Small intestine (tissue), 7 donors: ENCODE measurements around the gene PCBP3. TPM values are rescaled to one million over a fixed set of nuclear protein-coding genes. Genes with fewer than 3 reads are reported as not detected.

Source experiments
- DNase-seq, 2 donors: peaks; one replicate each; pipeline versions ENCODE4 v3.0.0 to v3.0.0-alpha.2; 2013
- FAIRE-seq: peaks from 2 replicates; lab custom pipeline; 2012; peaks lifted over from hg19 to GRCh38; lab: Jason Lieb, UNC
- H3K27ac ChIP-seq, 3 donors: one replicate each; pipeline ENCODE4 v1.5.1; 2013; ENCODE audit warnings: low read length in 2 of 3, mild to moderate bottlenecking in 2 of 3, control low read depth in 1 of 3, inconsistent platforms in 1 of 3, low read depth in 1 of 3, moderate library complexity in 1 of 3
- H3K27me3 ChIP-seq, 3 donors: one replicate each; pipeline ENCODE4 v1.6.1; 2013; ENCODE audit warnings: low read length in 3 of 3, inconsistent platforms in 1 of 3; ENCODE audit not compliant: control insufficient read depth in 3 of 3, insufficient read depth in 3 of 3
- H3K36me3 ChIP-seq, 3 donors: one replicate each; pipeline ENCODE4 v1.6.1; 2013; ENCODE audit warnings: low read length in 3 of 3, inconsistent platforms in 1 of 3, low read depth in 1 of 3, mild to moderate bottlenecking in 1 of 3, moderate library complexity in 1 of 3; ENCODE audit not compliant: control insufficient read depth in 3 of 3, insufficient read depth in 2 of 3
- H3K4me1 ChIP-seq, 3 donors: one replicate each; pipeline ENCODE4 v1.6.1; 2013; ENCODE audit warnings: low read length in 2 of 3, inconsistent platforms in 1 of 3, low read depth in 1 of 3, mild to moderate bottlenecking in 1 of 3, moderate library complexity in 1 of 3; ENCODE audit not compliant: control insufficient read depth in 3 of 3, insufficient read depth in 2 of 3
- H3K4me3 ChIP-seq, 3 donors: one replicate each; pipeline ENCODE4 v1.5.1; 2013; ENCODE audit warnings: low read length in 3 of 3, control low read depth in 1 of 3, inconsistent platforms in 1 of 3, low read depth in 1 of 3, mild to moderate bottlenecking in 1 of 3, moderate library complexity in 1 of 3
- H3K9me3 ChIP-seq, 2 donors: one replicate each; pipeline ENCODE4 v1.6.1; 2013; ENCODE audit warnings: low read depth in 1 of 2, low read length in 1 of 2; ENCODE audit not compliant: control insufficient read depth in 2 of 2, insufficient read depth in 1 of 2
- WGBS, 3 donors: extraction: QIAGEN DNeasy Blood & Tissue Kit; methylation state at CpG; one replicate each; pipeline ENCODE4 v1.1.7; 2013; 5-methylcytosine and 5-hydroxymethylcytosine counted together
- polyA plus RNA-seq, 4 donors: library from polyadenylated mRNA; stranded (reverse) in 3 of 4; unstranded in 1 of 4; fragments of 200-250 nt in 3 of 4; fragments of 120-200 nt in 1 of 4; gene quantifications; one replicate each; pipeline versions ENCODE4 v1.2.1 to v1.2.3, GENCODE V29; 2013
- donor health status: healthy with polysubstance abuse.
- donor health status: control.
- donor health status: control.
- donor health status: Bipolar disorder and iron deficiency.
- donor health status: healthy.

The PCBP3 gene
- polyA plus RNA-seq, 4 donors: 0.81 to 8.2 (median 1.0) TPM; not detected in 1

GRCh38 chr21:45821315-45821962 lies 177.9 kb downstream of the PCBP3 start:
- Histone ChIP-seq H3K27ac (no peak overlapping the region), H3K27me3 (peaks cover 0 to 3% (median 0%) of the 10 kb centered on the region in 3 donors), H3K36me3 (no peaks in the 10 kb centered on the region), H3K4me3 (no peak overlapping the region), H3K9me3 (no peaks in the 10 kb centered on the region), H3K4me1 (peaks cover 0 to 6% (median 0%) of the 10 kb centered on the region in 3 donors)
- no peak for FAIRE-seq
- no peak for DNase-seq
- 65 to 74% (median 66%) methylated on average over 16 of the region's 16 CpGs for WGBS, 3 donors

- Histone ChIP-seq H3K4me3 (no peak overlapping the region), H3K36me3 (no peaks in the 10 kb centered on the region), H3K4me1 (peaks cover 0 to 6% (median 0%) of the 10 kb centered on the region in 3 donors), H3K27ac (no peak overlapping the region), H3K27me3 (peaks cover 0 to 3% (median 0%) of the 10 kb centered on the region in 3 donors), H3K9me3 (no peaks in the 10 kb centered on the region)
- no peak for DNase-seq
- no peak for FAIRE-seq
- WGBS, 3 donors: 72 to 77% (median 74%) methylated on average over 9 of the region's 9 CpGs
Measured at GRCh38 chr21:45821998-45822397, 178.5 kb downstream of the PCBP3 start.

- no peak for DNase-seq
Measured at GRCh38 chr21:45822429-45823099, 179.0 kb downstream of the PCBP3 start.

GRCh38 chr21:45823100-45823681 lies 179.7 kb downstream of the PCBP3 start:
- FAIRE-seq: no peak
- Histone ChIP-seq H3K4me1 (peaks cover 0 to 6% (median 0%) of the 10 kb centered on the region in 3 donors), H3K4me3 (no peak overlapping the region), H3K27me3 (peaks cover 0 to 3% (median 0%) of the 10 kb centered on the region in 3 donors), H3K9me3 (no peaks in the 10 kb centered on the region), H3K27ac (no peak overlapping the region), H3K36me3 (no peaks in the 10 kb centered on the region)
- no peak for DNase-seq
- WGBS, 3 donors: 80 to 86% (median 80%) methylated on average over 16 of the region's 16 CpGs

More at GRCh38 chr21:45822429-45823099, 179.0 kb downstream of the PCBP3 start:
- peaks cover 0 to 3% (median 0%) of the 10 kb centered on the region in 3 donors for H3K27me3 ChIP-seq
- H3K9me3 ChIP-seq: no peaks in the 10 kb centered on the region
- H3K4me1 ChIP-seq: peaks cover 0 to 6% (median 0%) of the 10 kb centered on the region in 3 donors
- no peak for FAIRE-seq
- no peak overlapping the region for H3K27ac ChIP-seq
- no peak overlapping the region for H3K4me3 ChIP-seq
- WGBS, 3 donors: 59 to 78% (median 70%) methylated on average over 9 of the region's 9 CpGs
- H3K36me3 ChIP-seq: no peaks in the 10 kb centered on the region

GRCh38 chr21:45824546-45825215 lies 181.2 kb downstream of the PCBP3 start:
- Histone ChIP-seq H3K4me3 (no peak overlapping the region), H3K4me1 (peaks cover 0 to 6% (median 0%) of the 10 kb centered on the region in 3 donors), H3K27ac (no peak overlapping the region), H3K27me3 (peaks cover 0 to 3% (median 0%) of the 10 kb centered on the region in 3 donors), H3K9me3 (no peaks in the 10 kb centered on the region), H3K36me3 (no peaks in the 10 kb centered on the region)
- 76 to 80% (median 79%) methylated on average over 8 of the region's 8 CpGs for WGBS, 3 donors
- FAIRE-seq: no peak
- DNase-seq: no peak

GRCh38 chr21:45825219-45825618 lies 181.7 kb downstream of the PCBP3 start:
- H3K36me3 ChIP-seq: no peaks in the 10 kb centered on the region
- H3K4me1 ChIP-seq: peaks cover 0 to 2% (median 2%) of the 10 kb centered on the region in 3 donors
- DNase-seq: no peak
- no peaks in the 10 kb centered on the region for H3K9me3 ChIP-seq
- H3K27ac ChIP-seq: no peak overlapping the region
- FAIRE-seq: no peak
- peaks cover 0 to 3% (median 0%) of the 10 kb centered on the region in 3 donors for H3K27me3 ChIP-seq
- H3K4me3 ChIP-seq: no peak overlapping the region
- WGBS, 3 donors: 70 to 77% (median 76%) methylated on average over 13 of the region's 13 CpGs

GRCh38 chr21:45826676-45827301 lies 183.3 kb downstream of the PCBP3 start:
- Histone ChIP-seq H3K36me3 (no peaks in the 10 kb centered on the region), H3K4me1 (peaks cover 0 to 6% (median 2%) of the 10 kb centered on the region in 3 donors), H3K27ac (no peak overlapping the region), H3K27me3 (peaks cover 0 to 3% (median 0%) of the 10 kb centered on the region in 3 donors), H3K4me3 (no peak overlapping the region), H3K9me3 (no peaks in the 10 kb centered on the region)
- 88 to 91% (median 90%) methylated on average over 16 of the region's 16 CpGs for WGBS, 3 donors
- FAIRE-seq (no peak), DNase-seq (no peak)
